GM12874 (cell line): ENCODE results near the gene HOXA7.
A peak's percentile ranks its signal among the peaks of the same experiment; 100 is the strongest.

Experiments
- CTCF ChIP-seq: IDR thresholded peaks from 2 replicates; pipeline ENCODE4 v1.5.1; 2011; ENCODE audit warnings: low read depth, mild to moderate bottlenecking, control low read depth, low read length, moderate library complexity; ENCODE audit not compliant: insufficient read depth

Gene HOXA7

GRCh38 chr7:27164045-27164366, 7.5 kb upstream of the HOXA7 start:
- TF ChIP-seq CTCF: no peak

- no peak for TF ChIP-seq CTCF
These were observed 7.0 kb upstream of the HOXA7 start for GRCh38 chr7:27163288-27164044.

- TF ChIP-seq CTCF: no peak
These were observed 6.2 kb upstream of the HOXA7 start for GRCh38 chr7:27162561-27163287.

GRCh38 chr7:27161721-27162560, 5.5 kb upstream of the HOXA7 start:
- no peak for TF ChIP-seq CTCF

GRCh38 chr7:27161214-27161720, 4.8 kb upstream of the HOXA7 start:
- no peak for TF ChIP-seq CTCF

- peak; percentile 98 for TF ChIP-seq CTCF
These were observed 4.2 kb upstream of the HOXA7 start for GRCh38 chr7:27160546-27161213.
